OCI-LY1 (cell line): ENCODE measurements around the gene WNT7B.

ENCODE experiments used
- H2AFZ ChIP-seq: fragments of 200-600 bp; sonication (generic), shearing (Covaris generic); 2 replicates; pipeline ENCODE4 v1.6.0; 2014; ENCODE audit warnings: antibody characterized with exemption, mild to moderate bottlenecking, low read length
- H3F3A ChIP-seq: fragments of 200-600 bp; sonication (generic), shearing (Covaris generic); 2 replicates; pipeline ENCODE4 v1.6.0; 2014; ENCODE audit warnings: mild to moderate bottlenecking, antibody characterized with exemption, low read length, moderate library complexity; ENCODE audit not compliant: insufficient read depth
- H3K27ac ChIP-seq: fragments of 200-600 bp; sonication (generic); 2 replicates; pipeline ENCODE4 v1.5.1; 2014; ENCODE audit warnings: low read length, mixed run types, mild to moderate bottlenecking, low read depth; ENCODE audit not compliant: poor library complexity, severe bottlenecking
- H3K27me3 ChIP-seq: fragments of 200-600 bp; sonication (generic); 2 replicates; pipeline ENCODE4 v1.6.0; 2014; ENCODE audit warnings: antibody characterized with exemption, mild to moderate bottlenecking, low read length, moderate library complexity; ENCODE audit not compliant: insufficient read depth
- H3K36me3 ChIP-seq: fragments of 200-600 bp; sonication (generic); 2 replicates; pipeline ENCODE4 v1.6.1; 2014; ENCODE audit warnings: mild to moderate bottlenecking, antibody characterized with exemption, low read length, moderate library complexity, mixed read lengths; ENCODE audit not compliant: insufficient read depth
- H3K4me1 ChIP-seq: fragments of 200-600 bp; sonication (generic); 2 replicates; pipeline ENCODE4 v1.5.1; 2014; ENCODE audit warnings: mild to moderate bottlenecking, low read length, moderate library complexity; ENCODE audit not compliant: insufficient read depth, severe bottlenecking
- H3K4me2 ChIP-seq: fragments of 200-600 bp; sonication (generic), shearing (Covaris generic); 2 replicates; pipeline ENCODE4 v1.6.1; 2014; ENCODE audit warnings: low read length
- H3K4me3 ChIP-seq: fragments of 200-600 bp; sonication (generic); 2 replicates; pipeline ENCODE4 v1.5.1; 2014; ENCODE audit warnings: low read length, low read depth, mild to moderate bottlenecking, mixed read lengths; ENCODE audit not compliant: poor library complexity, severe bottlenecking
- H3K79me2 ChIP-seq: fragments of 200-600 bp; shearing (Covaris generic); 2 replicates; pipeline ENCODE4 v1.6.1; 2016; ENCODE audit warnings: mixed run types, low read length, mixed read lengths; ENCODE audit not compliant: insufficient read depth
- H3K9ac ChIP-seq: fragments of 200-600 bp; sonication (generic), shearing (Covaris generic); 2 replicates; pipeline ENCODE4 v1.6.1; 2014; ENCODE audit warnings: mild to moderate bottlenecking, low read length, mixed read lengths
- H3K9me2 ChIP-seq: fragments of 200-600 bp; sonication (generic), shearing (Covaris generic); 2 replicates; pipeline ENCODE4 v1.6.1; 2014; ENCODE audit warnings: low read depth, mild to moderate bottlenecking, low read length, mixed read lengths
- H3K9me3 ChIP-seq: fragments of 200-600 bp; shearing (Covaris generic); 2 replicates; pipeline ENCODE4 v1.6.1; 2014; ENCODE audit warnings: low read length, mixed read lengths
- H4K20me1 ChIP-seq: fragments of 200-600 bp; sonication (generic), shearing (Covaris generic); 2 replicates; pipeline ENCODE4 v1.6.0; 2016; ENCODE audit warnings: mild to moderate bottlenecking, low read length; ENCODE audit not compliant: insufficient read depth
- EZH2 ChIP-seq: fragments of 200-600 bp; sonication (generic), shearing (Covaris generic); IDR thresholded peaks from 2 replicates; pipeline ENCODE4 v1.8.0; 2017; ENCODE audit warnings: borderline replicate concordance, mixed run types, mild to moderate bottlenecking, antibody characterized with exemption, low read length, moderate library complexity, mixed read lengths
- TF ChIP-seq, protein P1 (sequence below): fragments of 200-600 bp; sonication (generic), shearing (Covaris generic); IDR thresholded peaks from 2 replicates; pipeline ENCODE4 v1.5.1; 2017; ENCODE audit warnings: mild to moderate bottlenecking, antibody characterized with exemption, low read length, moderate library complexity, mixed read lengths

WNT7B gene

DNA sequence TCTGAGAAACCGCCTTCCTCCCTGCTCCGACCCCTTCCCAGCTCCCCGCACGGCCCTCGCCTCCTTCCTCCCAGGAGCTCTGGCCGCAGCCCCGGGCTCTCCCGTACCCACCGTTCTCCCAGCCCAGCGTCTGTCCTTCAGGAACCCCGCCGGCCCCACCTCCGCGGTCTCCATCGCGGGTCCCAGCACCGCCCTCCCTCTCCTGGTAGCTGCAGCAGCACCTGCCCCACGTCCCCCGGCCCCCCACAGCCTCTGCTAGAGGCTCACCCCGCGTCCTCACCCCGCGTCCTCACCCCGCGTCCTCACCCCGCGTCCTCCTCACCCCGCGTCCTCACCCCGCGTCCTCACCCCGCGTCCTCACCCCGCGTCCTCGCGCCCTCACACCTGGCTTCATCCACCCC lies 85.9 kb downstream of the WNT7B start:
- TF ChIP-seq EZH2, result no peak
- TF ChIP-seq, protein P1, sequence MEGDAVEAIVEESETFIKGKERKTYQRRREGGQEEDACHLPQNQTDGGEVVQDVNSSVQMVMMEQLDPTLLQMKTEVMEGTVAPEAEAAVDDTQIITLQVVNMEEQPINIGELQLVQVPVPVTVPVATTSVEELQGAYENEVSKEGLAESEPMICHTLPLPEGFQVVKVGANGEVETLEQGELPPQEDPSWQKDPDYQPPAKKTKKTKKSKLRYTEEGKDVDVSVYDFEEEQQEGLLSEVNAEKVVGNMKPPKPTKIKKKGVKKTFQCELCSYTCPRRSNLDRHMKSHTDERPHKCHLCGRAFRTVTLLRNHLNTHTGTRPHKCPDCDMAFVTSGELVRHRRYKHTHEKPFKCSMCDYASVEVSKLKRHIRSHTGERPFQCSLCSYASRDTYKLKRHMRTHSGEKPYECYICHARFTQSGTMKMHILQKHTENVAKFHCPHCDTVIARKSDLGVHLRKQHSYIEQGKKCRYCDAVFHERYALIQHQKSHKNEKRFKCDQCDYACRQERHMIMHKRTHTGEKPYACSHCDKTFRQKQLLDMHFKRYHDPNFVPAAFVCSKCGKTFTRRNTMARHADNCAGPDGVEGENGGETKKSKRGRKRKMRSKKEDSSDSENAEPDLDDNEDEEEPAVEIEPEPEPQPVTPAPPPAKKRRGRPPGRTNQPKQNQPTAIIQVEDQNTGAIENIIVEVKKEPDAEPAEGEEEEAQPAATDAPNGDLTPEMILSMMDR, result no peak
- Histone ChIP-seq H3K27ac (no peak overlapping the region), H3K4me1 (no peaks in the 10 kb centered on the region), H2AFZ (no peak overlapping the region), H3K9me2 (no peaks in the 10 kb centered on the region), H4K20me1 (no peaks in the 10 kb centered on the region), H3K27me3 (peaks cover 1% of the 10 kb centered on the region; the same call in 1 of the 2 replicates), H3K4me3 (no peak overlapping the region), H3K79me2 (no peaks in the 10 kb centered on the region), H3K4me2 (no peak overlapping the region), H3K36me3 (no peaks in the 10 kb centered on the region), H3K9me3 (no peaks in the 10 kb centered on the region), H3K9ac (no peak overlapping the region), H3F3A (no peaks in the 10 kb centered on the region)

DNA sequence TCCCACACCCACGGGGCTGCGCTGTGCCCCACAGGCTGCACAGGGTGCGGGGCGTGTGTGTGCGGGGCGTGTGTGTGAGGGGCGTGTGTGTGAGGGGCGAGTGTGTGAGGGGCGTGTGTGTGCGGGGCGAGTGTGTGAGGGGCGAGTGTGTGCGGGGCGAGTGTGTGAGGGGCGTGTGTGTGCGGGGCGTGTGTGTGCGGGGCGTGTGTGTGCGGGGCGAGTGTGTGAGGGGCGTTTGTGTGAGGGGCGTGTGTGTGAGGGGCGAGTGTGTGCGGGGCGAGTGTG lies 86.7 kb downstream of the WNT7B start:
- Histone ChIP-seq H3K27me3 (no peaks in the 10 kb centered on the region; the same call in 1 of the 2 replicates), H3K9ac (no peak overlapping the region)

DNA sequence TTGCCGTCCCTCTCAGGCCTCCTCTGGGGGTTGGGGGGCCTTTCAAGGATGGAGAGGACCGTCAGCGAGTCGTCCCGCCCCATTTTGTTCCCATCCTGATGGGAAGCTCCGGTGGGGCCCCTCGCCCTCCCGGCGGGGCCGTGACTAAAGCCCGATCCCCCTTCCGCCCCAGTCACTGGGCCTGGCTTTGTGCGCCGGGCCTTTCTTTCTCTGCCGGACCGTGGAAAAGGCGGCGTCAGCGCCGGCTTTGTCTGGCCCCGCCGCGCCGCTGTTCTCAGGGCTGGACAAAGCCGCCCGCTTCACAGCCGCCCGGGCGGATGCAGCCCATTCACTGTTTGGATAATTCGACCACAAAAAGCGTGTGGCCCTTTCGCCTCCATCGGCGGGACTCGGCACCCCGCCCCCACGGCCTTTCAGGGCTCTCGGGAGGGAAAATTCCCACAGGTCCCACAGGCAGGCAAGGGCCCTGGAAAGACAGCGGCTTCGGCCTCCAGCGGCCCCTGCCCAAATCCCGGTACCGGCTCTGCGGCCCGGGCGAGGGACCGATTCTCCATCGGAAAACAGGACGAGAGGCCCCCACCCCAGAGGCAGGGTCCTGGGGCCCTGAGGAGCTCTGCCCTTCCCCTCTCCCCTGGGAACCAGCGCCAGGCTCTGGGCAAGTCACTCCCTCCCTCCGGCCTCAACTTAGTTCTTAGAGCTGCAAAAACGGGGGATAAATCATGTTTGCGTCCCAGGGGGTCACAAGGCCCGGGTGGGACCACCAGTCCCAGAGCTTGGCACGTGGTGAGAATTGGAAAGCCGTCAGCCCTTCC lies 87.2 kb downstream of the WNT7B start:
- Histone ChIP-seq H3F3A (no peaks in the 10 kb centered on the region), H3K79me2 (no peaks in the 10 kb centered on the region), H3K36me3 (no peaks in the 10 kb centered on the region), H3K4me2 (no peak overlapping the region), H3K27ac (no peak overlapping the region), H3K4me3 (no peak overlapping the region), H3K9me3 (no peaks in the 10 kb centered on the region), H4K20me1 (no peaks in the 10 kb centered on the region), H3K9me2 (no peaks in the 10 kb centered on the region), H3K9ac (no peak overlapping the region), H2AFZ (no peak overlapping the region), H3K4me1 (no peaks in the 10 kb centered on the region), H3K27me3 (no peaks in the 10 kb centered on the region)
- TF ChIP-seq, protein P1, result no peak
- TF ChIP-seq EZH2, result no peak

More for the DNA sequence above, 86.7 kb downstream of the WNT7B start:
- no peaks in the 10 kb centered on the region for H3K79me2 ChIP-seq
- no peaks in the 10 kb centered on the region for H3K9me2 ChIP-seq
- no peak overlapping the region for H3K4me3 ChIP-seq
- no peaks in the 10 kb centered on the region for H3F3A ChIP-seq
- no peak for TF ChIP-seq EZH2
- TF ChIP-seq, protein P1, result no peak
- H3K27ac ChIP-seq, result no peak overlapping the region
- no peaks in the 10 kb centered on the region for H3K4me1 ChIP-seq
- H3K9me3 ChIP-seq, result no peaks in the 10 kb centered on the region
- no peak overlapping the region for H2AFZ ChIP-seq
- H3K36me3 ChIP-seq, result no peaks in the 10 kb centered on the region
- no peak overlapping the region for H3K4me2 ChIP-seq
- no peaks in the 10 kb centered on the region for H4K20me1 ChIP-seq
